GM18861 (cell line): ENCODE results near the gene XIRP1.
A peak's percentile ranks its signal among the peaks of the same experiment; 100 is the strongest.

ENCODE experiments used
- ATAC-seq: cut with Tn5 transposase; IDR thresholded peaks from one replicate; pipeline ENCODE4 v1.9.1; 2021; ENCODE audit not compliant: unreplicated experiment

XIRP1 gene

GRCh38 chr3:39209329-39209970 is 17.1 kb upstream of the XIRP1 start:
- ATAC-seq = no peak

DNA sequence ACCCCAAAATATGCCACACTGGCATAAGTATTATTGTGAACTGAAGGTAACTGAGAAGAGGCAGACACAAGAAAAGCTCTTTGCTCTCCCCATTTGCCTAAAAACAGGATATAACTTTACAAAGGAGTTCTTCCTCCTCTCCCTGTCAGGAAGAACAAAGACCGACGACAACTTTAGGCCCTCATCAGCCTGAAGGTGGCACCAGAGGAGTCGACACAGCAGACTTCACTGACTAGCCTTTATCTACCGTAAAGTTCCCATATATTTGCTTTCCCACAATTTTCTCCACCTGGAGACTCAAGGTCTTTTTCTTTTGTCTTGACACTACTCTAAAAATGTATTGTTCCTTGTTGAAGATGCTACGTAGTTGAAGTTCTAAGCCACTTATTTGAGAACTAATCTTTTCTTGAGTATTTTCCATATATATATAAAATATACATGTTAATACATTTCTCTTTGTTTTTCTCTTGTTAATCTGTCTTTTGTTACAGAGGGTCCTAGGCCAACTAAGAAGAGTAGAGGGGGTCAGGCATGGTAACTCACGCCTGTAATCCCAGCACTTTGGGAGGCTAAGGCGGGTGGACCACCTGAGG is 16.2 kb upstream of the XIRP1 start:
- no peak for ATAC-seq

- no peak for ATAC-seq
Observed at GRCh38 chr3:39207361-39208186, 15.2 kb upstream of the XIRP1 start.

DNA sequence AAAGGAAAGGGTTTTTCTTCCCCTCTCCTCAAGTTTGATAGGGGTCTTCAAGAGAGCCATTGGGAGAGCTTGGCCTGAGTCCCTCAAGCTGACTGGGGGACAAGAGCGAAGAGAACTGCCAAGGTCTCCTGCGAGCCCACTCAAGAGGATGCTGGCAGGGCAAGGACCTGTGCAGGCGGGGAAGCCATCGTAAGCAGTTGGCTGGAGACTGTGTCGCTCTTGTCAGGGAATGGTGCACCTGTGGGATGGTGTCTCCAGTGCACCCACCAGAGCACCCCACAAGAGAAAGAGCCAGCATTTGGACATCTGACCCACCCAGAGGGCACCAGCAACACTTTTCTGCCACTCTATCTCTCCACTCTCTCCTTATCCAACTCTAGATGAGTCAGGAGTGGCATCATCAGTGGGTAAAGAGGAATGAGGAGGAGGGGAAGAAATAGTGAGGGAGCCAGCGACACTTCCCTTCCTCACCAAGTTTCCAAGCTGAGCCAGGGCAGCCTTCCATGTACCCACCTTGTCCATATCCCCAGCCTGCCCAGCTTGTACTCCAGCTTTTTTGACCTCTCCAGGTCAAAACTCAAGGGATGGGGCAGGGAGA is 13.6 kb upstream of the XIRP1 start:
- ATAC-seq = no peak

DNA sequence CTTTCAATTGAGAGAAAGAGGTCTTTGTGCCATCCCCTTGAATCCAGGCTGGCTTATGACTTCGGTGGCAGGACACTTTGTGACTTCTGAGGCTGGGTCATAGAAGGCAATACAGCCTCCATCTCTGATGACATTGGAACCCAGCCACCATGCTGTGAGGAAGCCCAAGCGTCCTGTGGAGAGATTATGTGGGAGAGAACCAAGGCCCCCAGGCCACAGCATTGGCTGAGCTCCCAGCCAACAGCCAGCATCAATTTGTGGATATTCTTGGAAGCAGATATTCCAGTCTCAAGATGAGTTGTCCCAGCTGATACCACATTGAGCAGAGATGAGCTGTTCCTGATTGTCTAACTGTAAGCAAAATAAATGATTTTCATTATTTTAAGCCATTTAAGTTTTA is 12.7 kb upstream of the XIRP1 start:
- no peak for ATAC-seq

- no peak for ATAC-seq
Observed at GRCh38 chr3:39203860-39204259, 11.5 kb upstream of the XIRP1 start.

GRCh38 chr3:39203402-39203801 is 11.0 kb upstream of the XIRP1 start:
- ATAC-seq = no peak

GRCh38 chr3:39202094-39202493 is 9.7 kb upstream of the XIRP1 start:
- no peak for ATAC-seq

DNA sequence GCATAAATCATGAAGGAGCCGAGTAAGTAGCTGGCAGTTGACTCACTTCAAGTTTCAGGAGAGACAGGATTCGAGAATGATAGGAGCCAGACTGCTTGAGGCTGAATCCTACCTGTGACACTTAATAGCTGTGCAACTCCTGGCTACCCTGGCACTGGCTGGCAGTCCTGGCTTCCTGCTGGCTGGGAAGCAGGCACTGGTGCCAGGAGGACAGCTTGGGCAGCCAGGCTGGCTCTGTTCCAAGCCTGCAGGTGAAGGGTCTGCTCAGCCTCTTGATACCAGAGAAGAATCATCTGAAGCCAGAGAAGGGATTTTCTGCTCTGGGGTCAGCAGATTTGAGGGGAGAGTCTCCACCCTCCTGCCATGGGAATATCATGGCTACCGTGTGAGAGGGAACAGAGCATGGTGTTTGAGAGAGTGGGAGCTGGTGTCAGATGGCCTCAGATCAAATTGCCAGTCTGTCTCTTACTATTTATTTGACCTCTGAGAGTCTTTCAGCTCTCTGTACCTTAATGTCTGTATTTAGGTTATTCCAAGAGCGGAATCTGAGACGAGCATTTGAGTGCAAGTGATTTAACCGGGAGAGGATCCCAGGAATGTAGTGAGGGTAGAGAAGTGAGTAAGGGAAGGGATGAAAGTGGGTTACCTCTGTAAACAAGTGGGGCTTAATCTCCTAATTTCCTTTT is 4.4 kb upstream of the XIRP1 start:
- ATAC-seq = no peak

GRCh38 chr3:39196034-39196433 is 3.6 kb upstream of the XIRP1 start:
- ATAC-seq = no peak

GRCh38 chr3:39193391-39193790 is 996 bp upstream of the XIRP1 start:
- no peak for ATAC-seq

- no peak for ATAC-seq
Observed at GRCh38 chr3:39191773-39192172, 622 bp downstream of the XIRP1 start.

GRCh38 chr3:39191111-39191510 is 1.3 kb downstream of the XIRP1 start:
- no peak for ATAC-seq

- ATAC-seq = no peak
Observed at GRCh38 chr3:39190281-39191025, 1.9 kb downstream of the XIRP1 start.

DNA sequence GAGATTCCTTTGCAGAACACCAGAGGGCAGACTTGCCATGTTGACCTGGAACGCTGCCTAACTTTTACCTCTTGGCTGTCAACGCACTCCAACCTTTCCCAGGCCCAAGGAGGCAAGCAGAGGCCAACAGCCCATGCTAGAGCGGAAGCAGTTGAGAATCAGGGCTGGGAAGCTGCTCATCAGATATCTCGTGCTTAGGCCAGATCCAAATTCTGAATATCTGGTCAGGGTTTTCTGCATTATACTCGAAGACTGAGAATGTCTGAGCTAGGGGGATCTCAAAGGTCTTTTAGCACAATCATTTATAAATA is 2.5 kb downstream of the XIRP1 start:
- peak; percentile 44 for ATAC-seq

GRCh38 chr3:39189150-39189958 is 3.0 kb downstream of the XIRP1 start:
- ATAC-seq = no peak

GRCh38 chr3:39188271-39189149 is 3.9 kb downstream of the XIRP1 start:
- ATAC-seq = no peak

- no peak for ATAC-seq
Observed at GRCh38 chr3:39187372-39188155, 4.8 kb downstream of the XIRP1 start.
